HG02840 (cell line): Measurements from ENCODE around the gene COCH.
A peak's percentile ranks its signal among the peaks of the same experiment; 100 is the strongest.

Experiments
- ATAC-seq: cut with Tn5 transposase; IDR thresholded peaks from one replicate; pipeline ENCODE4 v1.9.1; 2021; ENCODE audit warnings: mild to moderate bottlenecking, moderate library complexity, moderate number of reproducible peaks; ENCODE audit not compliant: unreplicated experiment, low FRiP score

The COCH gene

DNA sequence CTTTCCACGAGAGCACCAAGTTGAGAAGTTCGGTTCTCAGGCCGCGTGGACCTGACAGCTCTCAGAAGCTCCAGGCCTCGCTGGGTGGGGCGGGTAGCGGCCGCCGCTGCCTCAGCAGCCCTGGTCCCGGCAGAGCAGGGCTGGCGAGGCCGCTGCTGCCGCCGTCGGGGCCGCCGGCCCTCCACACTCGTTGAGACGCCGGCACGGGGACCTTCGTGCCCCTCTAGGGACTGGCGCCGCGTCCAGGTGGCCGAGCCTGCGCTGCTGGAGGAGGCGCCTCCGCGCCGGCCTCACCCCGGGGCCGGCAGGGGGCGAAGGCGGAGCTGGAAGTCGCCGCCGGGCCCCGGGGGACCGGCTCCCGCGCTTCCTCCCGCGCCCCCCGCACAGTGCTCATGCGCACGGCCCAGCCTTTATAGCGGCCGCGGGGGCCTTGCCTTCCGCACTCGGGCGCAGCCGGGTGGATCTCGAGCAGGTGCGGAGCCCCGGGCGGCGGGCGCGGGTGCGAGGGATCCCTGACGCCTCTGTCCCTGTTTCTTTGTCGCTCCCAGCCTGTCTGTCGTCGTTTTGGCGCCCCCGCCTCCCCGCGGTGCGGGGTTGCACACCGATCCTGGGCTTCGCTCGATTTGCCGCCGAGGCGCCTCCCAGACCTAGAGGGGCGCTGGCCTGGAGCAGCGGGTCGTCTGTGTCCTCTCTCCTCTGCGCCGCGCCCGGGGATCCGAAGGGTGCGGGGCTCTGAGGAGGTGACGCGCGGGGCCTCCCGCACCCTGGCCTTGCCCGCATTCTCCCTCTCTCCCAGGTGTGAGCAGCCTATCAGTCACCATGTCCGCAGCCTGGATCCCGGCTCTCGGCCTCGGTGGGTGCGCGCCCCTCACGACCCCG is at the start of gene COCH:
Gene COCH (plus strand): TSS at position 440 of the 879 bp plus-strand sequence. CDS start 380 bp downstream, at position 820.
- peak; percentile 66 for ATAC-seq

DNA sequence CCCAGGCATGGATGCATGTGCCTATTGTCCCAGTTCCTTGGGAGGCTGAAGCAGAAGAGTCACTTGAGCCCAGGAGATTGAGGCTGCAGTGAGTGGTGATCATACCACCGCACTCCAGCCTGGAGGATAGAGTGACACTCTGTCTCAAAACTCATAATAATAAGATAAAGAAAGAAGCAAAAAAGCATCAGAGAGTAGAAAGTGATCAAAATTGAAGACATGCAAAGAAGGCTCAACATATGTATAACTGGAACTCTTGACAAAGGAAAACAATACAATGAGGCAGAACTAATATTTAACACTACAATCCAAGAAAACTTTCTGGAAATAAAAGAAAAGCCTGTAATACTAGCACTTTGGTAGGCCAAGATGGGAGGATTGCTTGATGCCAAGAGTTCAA is 48.3 kb upstream of the COCH start:
- ATAC-seq: no peak

DNA sequence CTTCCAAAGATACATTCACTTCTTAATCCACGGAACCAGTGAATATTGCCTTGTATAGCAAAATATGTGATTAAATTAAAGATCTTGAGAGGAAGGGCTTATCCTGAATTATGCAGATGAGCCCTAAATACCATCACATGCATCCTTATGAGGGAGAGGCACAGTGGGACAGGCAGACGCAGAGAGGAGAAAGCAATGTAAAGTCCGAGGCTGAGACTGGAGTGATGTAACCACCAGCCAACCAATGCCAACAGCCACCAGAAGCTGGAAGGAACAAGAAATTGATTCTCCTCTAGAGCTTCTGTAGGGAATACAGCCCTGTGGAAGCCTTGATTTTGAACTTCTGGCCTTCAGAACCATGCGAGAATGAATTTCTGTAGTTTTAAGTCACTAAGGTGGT is 44.5 kb upstream of the COCH start:
- ATAC-seq: no peak

DNA sequence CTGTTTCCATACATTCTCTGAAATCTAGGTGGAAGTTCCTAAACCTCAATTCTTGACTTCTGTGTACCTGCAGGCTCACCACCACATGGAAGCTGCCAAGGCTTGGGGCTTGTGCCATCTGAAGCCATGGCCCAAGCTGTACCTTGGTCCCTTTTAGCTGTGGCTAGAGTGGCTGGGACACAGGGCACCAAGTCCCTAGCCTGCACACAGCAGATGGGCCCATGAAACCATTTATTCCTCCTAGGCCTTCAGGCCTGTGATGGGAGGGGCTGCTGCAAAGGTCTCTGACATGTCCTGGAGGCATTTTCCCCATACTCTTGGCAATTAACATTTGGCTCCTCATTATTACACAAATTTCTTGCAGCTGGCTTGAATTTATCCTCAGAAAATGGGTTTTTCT is 40.0 kb upstream of the COCH start:
- no peak for ATAC-seq

DNA sequence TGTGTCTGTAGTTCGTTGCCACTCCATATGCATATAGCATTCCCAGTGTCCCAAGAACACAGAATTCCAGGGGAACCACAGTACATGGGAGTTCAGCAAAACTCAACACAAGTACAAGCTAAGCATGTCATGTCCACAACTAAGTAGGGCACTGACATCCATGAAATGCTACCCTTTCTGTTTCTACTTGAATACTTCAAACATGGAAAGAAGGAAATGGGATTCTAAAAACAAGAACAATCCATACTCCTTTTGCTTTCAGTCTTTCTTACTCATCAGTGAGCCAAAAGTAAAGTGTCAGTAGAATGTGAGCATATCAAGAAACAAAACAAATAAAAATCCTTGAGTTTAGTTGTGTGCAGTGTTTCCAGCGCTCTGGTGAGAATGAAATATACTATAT is 36.0 kb upstream of the COCH start:
- ATAC-seq: no peak

DNA sequence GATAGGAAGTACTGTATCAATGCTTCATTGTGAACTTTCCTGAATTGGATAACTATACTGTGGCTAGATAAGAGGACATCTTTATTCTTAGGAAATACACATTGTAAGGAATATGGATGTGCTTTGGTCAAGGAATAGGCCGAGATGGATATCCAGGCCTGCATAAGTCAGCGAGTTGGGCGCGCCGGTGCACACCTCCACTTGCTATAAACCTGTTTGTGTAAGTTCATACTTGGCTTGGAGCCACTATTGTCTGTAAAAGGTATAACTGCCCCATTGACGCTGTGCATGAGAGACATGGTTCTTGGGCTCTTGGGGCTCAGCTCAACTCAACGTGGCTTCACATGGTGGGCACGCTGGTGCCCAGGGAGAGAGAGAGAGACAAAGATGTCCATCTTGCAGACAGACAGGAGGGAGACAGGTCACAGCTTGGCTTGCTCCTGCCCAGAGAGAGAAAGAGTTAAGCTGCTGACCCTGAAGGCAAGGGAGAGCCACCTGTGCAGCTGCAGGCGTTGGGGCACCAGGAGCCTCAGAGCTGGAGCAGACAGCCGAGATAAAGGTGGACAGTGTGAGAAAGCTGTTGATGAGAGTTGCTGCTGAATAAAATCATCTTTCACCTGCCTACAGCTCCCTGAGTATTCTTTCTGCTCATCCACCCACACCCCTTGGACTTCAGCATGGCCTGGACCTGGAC is 34.1 kb upstream of the COCH start:
- ATAC-seq: no peak

DNA sequence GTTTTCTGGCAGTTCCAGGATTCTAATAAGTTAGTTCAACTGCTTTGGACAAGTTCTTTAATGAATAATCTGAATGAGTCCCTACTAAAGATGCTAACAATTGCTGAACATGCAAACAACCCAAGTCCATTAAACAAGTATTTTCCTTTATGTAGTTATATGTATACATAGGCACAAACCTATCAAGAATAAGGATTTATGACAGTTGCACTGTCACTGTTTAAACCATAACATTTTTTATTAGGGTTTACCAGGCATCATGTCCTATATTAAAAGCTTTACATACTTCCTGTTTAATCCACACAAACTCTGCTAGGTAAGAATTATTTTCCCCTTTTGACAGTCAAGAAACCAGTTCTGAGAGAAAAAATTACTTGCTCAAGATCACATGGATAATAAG is 31.9 kb upstream of the COCH start:
- ATAC-seq: no peak

DNA sequence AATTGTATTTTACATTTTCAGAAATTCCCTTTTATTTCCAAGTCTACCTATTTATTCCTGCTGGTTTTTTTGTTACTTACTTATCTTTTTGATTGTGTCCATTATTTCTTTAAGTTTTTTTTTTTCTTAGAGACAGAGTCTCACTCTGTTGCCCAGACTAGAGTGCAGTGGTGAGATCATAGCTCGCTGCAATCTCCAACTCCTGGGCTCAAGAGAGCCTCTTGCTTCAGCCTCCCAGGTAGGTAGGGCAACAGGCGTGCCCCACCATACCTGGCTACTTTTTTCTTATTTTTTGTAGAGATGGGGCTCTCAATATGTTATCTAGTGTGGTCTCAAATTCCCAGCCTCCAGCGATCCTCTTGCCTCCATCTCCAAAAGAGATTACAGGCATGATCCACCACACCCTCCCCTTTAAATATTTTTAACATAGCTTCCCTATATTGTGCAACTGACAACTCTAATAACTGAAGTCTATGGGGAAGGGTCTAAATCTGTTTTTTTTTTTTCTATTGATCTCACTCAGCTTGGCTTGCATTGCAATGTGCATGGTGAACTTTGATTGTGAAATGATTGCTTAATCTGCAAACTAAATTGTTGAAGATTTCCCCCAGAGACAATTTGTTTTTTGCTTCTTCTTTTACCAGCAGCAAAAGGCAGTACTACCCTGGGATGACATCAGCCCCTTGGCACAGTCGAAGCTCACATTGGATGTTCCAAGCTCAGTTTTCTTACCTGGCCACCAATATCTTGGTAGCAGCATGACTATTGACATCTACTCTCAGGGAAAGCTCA is 25.7 kb upstream of the COCH start:
- no peak for ATAC-seq

DNA sequence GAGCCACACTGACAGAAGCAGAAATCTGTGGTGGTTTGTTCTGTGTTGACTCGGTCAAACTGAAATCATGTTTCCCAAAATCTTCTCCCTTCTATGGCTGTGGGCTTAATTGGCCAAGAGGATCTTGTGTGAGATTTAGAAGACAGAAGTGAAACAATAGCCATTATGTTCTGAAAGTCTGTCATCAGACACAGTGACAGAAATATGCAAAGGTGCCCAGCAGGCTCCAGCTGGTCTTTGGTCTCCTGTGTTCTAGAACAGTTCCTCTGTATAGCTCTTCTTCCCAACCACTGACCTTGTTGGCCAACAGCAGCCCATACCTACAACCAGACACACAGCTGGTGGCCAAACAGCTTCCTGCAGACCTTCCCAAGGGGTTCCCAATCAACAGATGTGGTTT is 25.0 kb upstream of the COCH start:
- peak; percentile 93 for ATAC-seq

DNA sequence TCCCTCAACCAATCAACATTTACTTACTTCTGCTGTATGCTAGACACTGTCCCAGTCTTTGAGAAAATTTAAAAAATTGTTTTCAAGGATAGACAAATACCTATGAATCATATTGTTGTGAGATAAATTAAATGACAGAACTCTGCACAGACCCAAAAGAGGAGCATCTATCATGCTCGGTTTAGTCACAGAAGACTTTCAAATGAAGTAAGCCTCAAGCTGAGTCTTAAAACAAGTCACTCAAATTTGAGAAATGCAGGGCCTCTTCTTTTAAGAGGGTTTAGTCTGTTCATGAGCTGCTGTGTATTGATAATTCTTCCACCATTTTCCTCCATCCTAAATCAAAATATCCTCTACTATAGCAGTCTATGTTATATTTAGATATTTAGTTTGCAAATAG is 24.4 kb upstream of the COCH start:
- ATAC-seq: no peak

DNA sequence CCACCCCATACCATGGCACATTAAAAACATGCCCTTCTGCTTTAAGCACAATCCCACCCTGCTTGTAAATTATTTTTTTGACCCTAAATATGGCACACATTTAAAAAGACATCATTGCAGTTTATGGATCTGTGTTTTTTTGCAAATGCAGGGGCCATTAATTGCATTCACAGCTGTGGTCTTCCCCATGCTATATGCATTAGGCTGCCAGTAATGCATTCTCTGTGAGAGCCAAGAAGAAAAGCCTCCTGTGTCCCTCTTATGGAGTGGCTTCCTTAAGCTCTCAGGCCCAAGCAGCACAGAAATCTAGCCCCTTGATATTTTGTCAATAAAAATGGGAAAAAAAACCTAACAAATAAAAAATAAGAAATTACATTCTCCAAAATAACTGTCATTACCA is 20.4 kb upstream of the COCH start:
- no peak for ATAC-seq

DNA sequence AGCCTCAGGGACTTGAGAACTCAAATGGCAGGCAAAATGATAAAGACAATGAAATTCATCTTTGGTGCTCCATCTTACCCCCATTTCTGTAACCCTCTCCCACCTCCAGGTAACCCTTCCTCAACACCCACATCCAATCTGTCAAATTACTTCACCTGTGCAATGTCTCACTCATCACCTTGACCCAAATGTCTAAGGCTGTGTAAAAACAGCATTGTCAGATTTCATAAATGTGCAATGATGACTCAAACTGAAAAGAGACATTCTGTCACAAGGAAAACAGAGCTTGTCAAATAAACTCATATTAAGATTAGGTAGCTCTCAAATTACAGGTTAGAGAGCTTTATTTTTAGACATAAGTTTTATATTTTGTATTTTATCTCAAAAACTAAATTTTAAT is 19.9 kb upstream of the COCH start:
- ATAC-seq: no peak

DNA sequence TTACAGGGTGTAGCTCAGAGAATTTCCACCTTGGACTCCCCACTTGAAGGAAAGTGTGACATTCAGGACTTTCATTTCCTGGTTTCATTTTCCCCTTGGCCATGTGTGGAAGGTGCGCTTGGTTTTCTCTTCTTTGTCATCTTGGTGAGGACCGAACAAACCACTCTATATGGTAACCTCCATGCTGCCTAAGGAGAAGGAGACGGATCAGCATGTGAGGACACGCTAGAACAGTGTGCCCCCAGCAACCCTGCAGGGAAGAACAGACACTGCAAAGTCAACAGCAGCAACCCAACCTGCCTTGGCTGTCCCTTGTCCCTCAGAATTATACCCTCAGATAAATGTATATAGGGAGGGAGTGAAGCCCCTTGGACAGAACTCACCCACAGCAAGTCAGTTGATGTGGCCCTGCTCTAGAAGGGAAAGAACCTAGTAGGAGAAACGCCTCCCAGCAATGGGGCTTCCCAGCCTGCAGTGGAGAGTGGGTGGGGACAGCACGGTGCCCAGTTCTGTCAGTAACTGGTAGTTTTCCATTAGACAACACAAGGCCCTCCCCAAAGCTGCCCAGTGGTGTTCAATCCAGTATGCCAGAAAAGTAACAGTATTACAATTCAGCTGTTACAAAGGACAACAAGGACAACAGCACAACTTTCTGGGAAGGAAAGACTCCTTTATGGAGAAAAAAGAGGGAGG is 18.9 kb upstream of the COCH start:
- ATAC-seq: peak; percentile 48

DNA sequence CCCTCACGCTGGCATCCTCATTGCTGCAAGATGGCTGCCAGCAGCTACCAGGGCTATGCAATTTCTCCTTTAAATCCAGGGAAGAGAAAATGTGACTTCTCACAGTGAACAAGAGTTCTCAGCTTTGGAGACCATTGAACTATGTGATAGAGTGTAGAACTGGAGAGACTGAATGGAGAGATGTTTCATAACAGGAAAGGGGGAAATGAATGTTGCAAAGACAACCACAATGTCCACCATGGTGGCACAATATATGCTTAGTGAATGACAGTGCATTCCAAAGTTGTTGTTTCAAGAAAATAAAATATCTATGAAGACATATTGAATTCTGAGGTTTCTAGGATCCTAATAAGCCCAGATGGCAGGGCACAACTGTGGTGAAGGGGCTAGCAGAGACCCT is 13.2 kb upstream of the COCH start:
- no peak for ATAC-seq

DNA sequence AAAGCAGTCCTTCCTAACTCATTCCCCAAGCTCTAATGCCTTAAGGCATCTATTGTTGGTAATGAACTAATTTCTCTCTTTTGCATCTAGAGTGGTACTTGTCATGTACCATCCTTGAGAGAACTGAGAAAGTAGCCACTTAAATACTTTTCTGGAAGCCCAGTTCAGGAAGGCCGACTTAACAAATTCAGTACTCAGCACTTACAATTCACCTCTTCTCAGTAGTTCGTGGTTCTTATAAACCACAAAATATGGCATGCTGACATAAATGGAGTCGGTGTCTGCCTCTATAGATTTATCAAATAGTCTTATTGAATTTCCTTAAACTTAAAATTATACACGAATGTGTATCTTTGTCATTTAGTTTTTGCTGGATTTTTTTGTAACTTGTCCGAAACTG is 9.4 kb upstream of the COCH start:
- ATAC-seq: no peak

DNA sequence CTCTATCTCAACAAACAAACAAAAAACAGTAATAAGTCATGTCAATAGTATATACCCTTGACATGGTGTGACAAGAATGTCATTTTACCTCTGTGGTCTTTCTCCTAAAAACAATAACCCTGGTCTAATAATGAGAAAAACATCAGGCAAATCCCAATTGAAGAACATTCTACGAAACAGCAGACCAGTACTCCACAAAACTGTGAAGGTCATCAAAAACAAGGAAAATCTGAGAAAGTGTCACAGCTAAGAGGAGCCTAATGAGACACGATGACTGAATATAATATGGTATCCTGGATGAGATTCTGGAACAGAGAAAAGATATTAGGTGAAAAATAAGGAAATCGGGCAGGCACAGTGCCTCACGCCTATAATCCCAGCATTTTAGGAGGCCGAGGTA is 5.6 kb upstream of the COCH start:
- no peak for ATAC-seq

DNA sequence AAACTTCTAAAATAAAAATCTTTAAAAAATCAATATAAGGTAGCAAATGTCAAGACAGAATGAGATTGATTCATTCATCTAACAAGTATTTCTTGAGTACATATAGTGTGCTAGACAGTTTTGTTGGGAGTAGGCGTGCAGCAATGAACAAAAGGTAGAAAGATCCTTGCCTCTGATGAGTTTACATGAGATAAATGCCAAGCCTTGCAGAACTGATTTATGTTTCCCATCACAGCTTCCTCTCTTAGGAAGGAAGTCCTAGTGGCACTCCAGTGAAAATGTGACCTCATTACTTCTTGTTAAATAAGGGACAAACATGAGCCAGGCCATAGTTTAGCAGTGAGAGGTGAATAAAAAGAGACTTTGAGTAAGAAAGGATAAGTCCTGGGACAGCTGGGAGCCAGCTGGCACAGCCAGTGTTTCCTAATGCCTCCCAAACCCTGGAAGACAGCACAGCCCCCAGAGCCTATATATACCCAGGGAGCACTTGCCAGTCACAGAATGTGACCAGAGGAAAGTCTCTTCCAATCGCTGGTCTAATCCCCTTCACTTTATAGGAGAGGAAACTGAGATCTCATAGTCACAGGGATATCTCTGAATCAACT is 4.7 kb upstream of the COCH start:
- no peak for ATAC-seq

DNA sequence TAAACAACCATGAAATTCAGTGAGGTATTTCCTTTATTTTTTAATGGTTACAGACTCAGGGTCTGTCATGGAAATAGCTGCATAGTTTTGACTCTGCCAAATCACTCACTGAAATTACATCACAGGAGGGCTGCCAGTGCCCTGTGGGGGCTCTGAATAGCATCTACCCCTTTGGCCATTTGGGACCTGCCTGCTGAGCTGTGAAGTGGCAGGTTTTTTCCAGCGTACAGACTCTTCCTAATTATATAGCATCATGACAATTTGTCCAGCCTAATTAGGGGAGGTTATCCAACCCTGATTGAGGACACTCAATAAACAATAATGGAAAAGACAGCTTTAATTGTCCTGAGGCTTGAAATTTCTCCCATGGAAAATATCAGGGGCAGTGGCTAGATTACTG is 1.8 kb upstream of the COCH start:
- no peak for ATAC-seq

DNA sequence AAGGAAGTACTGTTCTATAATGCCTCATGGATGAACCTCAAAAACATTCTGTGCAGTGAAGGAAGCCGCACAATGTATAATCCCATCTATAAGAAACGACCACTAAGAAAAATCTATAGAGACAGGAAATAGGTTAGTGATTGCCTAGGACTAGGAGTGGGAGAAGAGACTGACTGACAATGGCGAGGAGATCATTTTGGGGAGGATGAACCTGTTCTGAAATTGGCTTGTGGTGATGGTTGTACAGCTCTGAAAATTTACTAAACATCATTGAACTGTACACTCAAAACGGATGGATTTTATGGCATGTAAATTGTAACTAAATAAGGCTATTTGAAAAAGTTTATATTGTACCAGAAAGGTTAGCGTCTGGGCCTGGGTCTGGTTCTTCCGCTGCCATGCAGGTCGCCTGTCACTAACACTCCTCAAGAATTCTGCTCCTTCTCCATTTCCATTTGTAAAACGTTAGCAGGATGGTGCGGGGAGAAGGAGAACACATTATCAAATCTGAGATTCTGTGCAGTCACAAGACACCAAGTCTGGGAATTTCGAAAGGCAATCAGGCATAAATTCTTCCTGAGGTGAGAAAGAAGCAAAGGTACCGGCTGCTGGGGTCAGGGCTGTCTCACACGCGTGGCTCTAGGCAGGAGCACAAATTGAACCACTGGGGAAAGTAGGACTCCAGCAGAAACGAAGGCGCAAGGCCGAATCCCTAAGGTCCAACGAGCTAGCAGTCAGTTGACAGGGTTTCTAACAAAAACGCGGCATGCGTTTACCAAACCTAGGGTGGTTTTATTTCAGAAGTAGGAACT is 845 bp upstream of the COCH start:
- ATAC-seq: no peak
